Spleen (tissue), 13 donors: ENCODE data around the gene CEP350. TPM values are rescaled to one million over a fixed set of nuclear protein-coding genes. Genes with fewer than 3 reads are reported as not detected.

ENCODE experiments used
- DNase-seq: peaks from one replicate; pipeline ENCODE4 v3.0.0-alpha.2; 2020
- H3K27ac ChIP-seq, 8 donors: fragments of 200-600 bp; sonication (generic) in 7 of 8; 1 replicate in 4 of 8; 2 replicates in 4 of 8; pipeline versions ENCODE4 v1.5.0 to v1.8.0; 2016 to 2021; ENCODE audit warnings: inconsistent platforms in 4 of 8, mild to moderate bottlenecking in 4 of 8, moderate library complexity in 1 of 8
- H3K27me3 ChIP-seq, 7 donors: fragments of 200-600 bp; sonication (generic) in 6 of 7; replicated peaks in 1 of 7; 1 replicate in 4 of 7; 2 replicates in 3 of 7; pipeline versions ENCODE4 v1.5.0 to v1.8.0; 2016 to 2021; ENCODE audit warnings: inconsistent platforms in 3 of 7, mild to moderate bottlenecking in 1 of 7
- H3K36me3 ChIP-seq, 6 donors: fragments of 200-600 bp; sonication (generic) in 5 of 6; 1 replicate in 4 of 6; 2 replicates in 2 of 6; pipeline versions ENCODE4 v1.5.0 to v1.8.0; 2016 to 2021; ENCODE audit warnings: inconsistent platforms in 2 of 6
- H3K4me1 ChIP-seq, 6 donors: fragments of 200-600 bp; sonication (generic) in 5 of 6; 1 replicate in 3 of 6; 2 replicates in 3 of 6; pipeline versions ENCODE4 v1.5.0 to v1.8.0; 2016 to 2021; ENCODE audit warnings: inconsistent platforms in 3 of 6
- H3K4me3 ChIP-seq, 8 donors: fragments of 200-600 bp; sonication (generic) in 7 of 8; 1 replicate in 4 of 8; 2 replicates in 4 of 8; pipeline versions ENCODE4 v1.5.0 to v1.8.0; 2016 to 2021; ENCODE audit warnings: inconsistent platforms in 4 of 8, mild to moderate bottlenecking in 4 of 8, moderate library complexity in 2 of 8
- H3K9me3 ChIP-seq, 8 donors: fragments of 200-600 bp; sonication (generic) in 7 of 8; 1 replicate in 4 of 8; 2 replicates in 4 of 8; pipeline versions ENCODE4 v1.5.0 to v1.8.0; 2016 to 2021; ENCODE audit warnings: inconsistent platforms in 4 of 8
- POLR2A ChIP-seq, 3 donors: fragments of 450-650 bp; IDR thresholded peaks; one replicate each; pipeline ENCODE4 v1.5.1; 2017; ENCODE audit warnings: antibody characterized with exemption in 3 of 3, mild to moderate bottlenecking in 1 of 3
- POLR2AphosphoS5 ChIP-seq, 3 donors: sonication (generic); formaldehyde crosslinking; IDR thresholded peaks; one replicate each; pipeline ENCODE4 v1.5.1; 2017; ENCODE audit warnings: antibody characterized with exemption in 3 of 3
- WGBS, 5 donors: extraction: QIAGEN DNeasy Blood & Tissue Kit in 3 of 5; methylation state at CpG; one replicate each; pipeline versions ENCODE4 v1.1.5 to v1.1.7; 2013 to 2018; 5-methylcytosine and 5-hydroxymethylcytosine counted together
- intact Hi-C: fragments of 100-400 bp; cut with DNase I; formaldehyde crosslinking; loops from one replicate; pipeline ENCODE4 v1.15.0; 2023; ENCODE audit warnings: low total_unique reads
- long read RNA-seq, 2 donors: transcript quantifications; one replicate each; lab custom pipeline, GENCODE V29; 2026
- polyA plus RNA-seq, 3 donors: library from polyadenylated mRNA; stranded (reverse); fragments of 200-250 nt; gene quantifications; one replicate each; pipeline ENCODE4 v1.2.1, GENCODE V29; 2013
- total RNA-seq, 7 donors: library from RNA; depleted of rRNA in 3 of 7; stranded (reverse); fragments of >200 nt in 3 of 7; fragmentation: NEBNext Ultra II Directional in 4 of 7; extraction: Animal tissue kit (Norgen Biotek cat#: 25700) in 4 of 7; gene quantifications; one replicate each; pipeline versions ENCODE4 v1.1.0 to v1.2.1, GENCODE V29; 2016 to 2021
- TF ChIP-seq, protein P1 (sequence below), 11 experiments: fragments of 200-600 bp in 7 of 11; fragments of 450-650 bp in 4 of 11; sonication (generic) in 4 of 11; IDR thresholded peaks in 8 of 11; conservative IDR thresholded peaks in 3 of 11; 1 replicate in 7 of 11; 2 replicates in 4 of 11; pipeline versions ENCODE4 v1.4.0 to v1.8.0; 2016 to 2021; ENCODE audit warnings: antibody characterized with exemption in 11 of 11, inconsistent platforms in 4 of 11, mild to moderate bottlenecking in 1 of 11
- donor health status: healthy with polysubstance abuse.
- donor health status: DM: no; HTN: no; CAD: no; lungs with moderate emphysema.
- donor health status: DM: no; HTN: no; CAD: no.
- donor health status: Bipolar disorder and iron deficiency.
- donor health status: healthy.
- donor health status: DM: no; HTN: no; CAD: no.
- donor health status: DM: yes; HTN: yes; CAD: no.

Gene CEP350, protein sequence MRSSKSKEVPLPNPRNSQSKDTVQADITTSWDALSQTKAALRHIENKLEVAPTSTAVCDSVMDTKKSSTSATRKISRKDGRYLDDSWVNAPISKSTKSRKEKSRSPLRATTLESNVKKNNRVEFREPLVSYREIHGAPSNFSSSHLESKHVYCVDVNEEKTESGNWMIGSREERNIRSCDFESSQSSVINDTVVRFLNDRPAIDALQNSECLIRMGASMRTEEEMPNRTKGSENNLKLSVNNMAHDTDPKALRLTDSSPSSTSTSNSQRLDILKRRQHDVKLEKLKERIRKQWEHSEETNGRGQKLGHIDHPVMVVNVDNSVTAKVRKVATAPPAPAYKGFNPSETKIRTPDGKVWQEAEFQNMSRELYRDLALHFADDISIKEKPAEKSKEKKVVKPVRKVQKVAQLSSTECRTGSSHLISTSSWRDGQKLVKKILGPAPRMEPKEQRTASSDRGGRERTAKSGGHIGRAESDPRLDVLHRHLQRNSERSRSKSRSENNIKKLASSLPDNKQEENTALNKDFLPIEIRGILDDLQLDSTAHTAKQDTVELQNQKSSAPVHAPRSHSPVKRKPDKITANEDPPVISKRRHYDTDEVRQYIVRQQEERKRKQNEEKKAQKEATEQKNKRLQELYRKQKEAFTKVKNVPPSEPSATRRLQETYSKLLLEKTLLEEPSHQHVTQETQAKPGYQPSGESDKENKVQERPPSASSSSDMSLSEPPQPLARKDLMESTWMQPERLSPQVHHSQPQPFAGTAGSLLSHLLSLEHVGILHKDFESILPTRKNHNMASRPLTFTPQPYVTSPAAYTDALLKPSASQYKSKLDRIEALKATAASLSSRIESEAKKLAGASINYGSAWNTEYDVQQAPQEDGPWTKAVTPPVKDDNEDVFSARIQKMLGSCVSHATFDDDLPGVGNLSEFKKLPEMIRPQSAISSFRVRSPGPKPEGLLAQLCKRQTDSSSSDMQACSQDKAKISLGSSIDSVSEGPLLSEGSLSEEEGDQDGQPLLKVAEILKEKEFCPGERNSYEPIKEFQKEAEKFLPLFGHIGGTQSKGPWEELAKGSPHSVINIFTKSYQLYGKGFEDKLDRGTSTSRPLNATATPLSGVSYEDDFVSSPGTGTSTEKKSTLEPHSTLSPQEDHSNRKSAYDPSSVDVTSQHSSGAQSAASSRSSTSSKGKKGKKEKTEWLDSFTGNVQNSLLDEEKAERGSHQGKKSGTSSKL (N-terminal part only)
- total RNA-seq = 10 to 100 TPM; 60.2 to 89.2 (median 66.3) TPM
- polyA plus RNA-seq = 1 to 10 TPM; 3.5 to 5.3 (median 4.2) TPM
- long read RNA-seq, donor 1 = 0 reads
- long read RNA-seq, donor 2 = 0 reads

DNA sequence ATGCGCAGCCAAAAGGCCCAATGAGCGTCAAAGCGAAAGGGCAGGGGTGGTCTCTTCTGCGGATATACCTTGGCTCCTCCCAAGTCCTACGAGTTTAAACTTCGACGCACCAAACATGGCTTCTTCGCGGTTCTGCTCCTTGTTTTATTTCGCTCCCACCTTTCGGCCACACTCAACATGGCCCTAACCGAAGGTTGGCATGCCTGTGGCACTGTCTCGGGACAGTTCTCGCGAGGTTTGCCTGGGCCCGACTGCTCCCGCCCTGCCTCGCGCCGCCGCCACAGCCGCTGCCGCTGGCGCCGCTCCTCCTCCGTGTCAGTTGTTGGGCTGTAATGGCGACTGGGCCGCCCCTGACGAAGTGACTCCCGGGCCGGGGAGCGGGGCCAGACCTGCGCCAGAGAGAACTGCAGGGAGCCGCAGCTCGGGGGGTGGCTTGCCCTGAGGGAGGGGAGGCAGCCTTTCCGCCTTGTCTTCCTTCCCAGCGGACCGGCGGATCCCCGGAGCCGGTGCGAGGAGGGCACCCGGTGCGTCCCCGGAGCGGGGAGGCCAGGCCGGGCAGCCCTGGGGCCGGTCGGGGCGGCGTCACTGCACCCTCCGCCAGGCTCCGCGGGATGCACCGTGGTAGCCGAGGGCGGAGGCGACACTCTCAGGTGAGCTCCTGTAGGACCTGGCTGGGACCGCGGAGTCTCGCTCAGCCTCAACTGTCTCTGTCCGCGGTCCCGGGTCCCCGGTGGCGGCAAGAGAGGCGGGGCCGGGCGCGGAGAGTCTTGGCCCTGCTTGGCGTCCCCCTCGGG lies at the start of gene CEP350:
Gene CEP350, plus strand, starts transcription at position 318 of the 794 bp plus-strand sequence. CDS start 31,372 bp downstream, outside the sequence.
- no peaks in the 10 kb centered on the region for H3K36me3 ChIP-seq
- H3K4me3 ChIP-seq = peak within 1 kb of the TSS; percentile 62 to 95 (median 86)
- DNase-seq = peak; percentile 100
- no peaks in the 10 kb centered on the region for H3K27me3 ChIP-seq
- TF ChIP-seq POLR2AphosphoS5 (IDR thresholded peaks at IDR 0.05) = peak; percentile 99 to 100 (median 100)
- TF ChIP-seq POLR2A (IDR thresholded peaks at IDR 0.05) = peak; percentile 14 to 82 (median 78)
- TF ChIP-seq, protein P1, sequence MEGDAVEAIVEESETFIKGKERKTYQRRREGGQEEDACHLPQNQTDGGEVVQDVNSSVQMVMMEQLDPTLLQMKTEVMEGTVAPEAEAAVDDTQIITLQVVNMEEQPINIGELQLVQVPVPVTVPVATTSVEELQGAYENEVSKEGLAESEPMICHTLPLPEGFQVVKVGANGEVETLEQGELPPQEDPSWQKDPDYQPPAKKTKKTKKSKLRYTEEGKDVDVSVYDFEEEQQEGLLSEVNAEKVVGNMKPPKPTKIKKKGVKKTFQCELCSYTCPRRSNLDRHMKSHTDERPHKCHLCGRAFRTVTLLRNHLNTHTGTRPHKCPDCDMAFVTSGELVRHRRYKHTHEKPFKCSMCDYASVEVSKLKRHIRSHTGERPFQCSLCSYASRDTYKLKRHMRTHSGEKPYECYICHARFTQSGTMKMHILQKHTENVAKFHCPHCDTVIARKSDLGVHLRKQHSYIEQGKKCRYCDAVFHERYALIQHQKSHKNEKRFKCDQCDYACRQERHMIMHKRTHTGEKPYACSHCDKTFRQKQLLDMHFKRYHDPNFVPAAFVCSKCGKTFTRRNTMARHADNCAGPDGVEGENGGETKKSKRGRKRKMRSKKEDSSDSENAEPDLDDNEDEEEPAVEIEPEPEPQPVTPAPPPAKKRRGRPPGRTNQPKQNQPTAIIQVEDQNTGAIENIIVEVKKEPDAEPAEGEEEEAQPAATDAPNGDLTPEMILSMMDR (IDR thresholded peaks at IDR 0.05 in 8 of 11, conservative IDR thresholded peaks at IDR 0.05 in 3 of 11) = peak in 8 of 11 experiments; percentile 15 to 70 (median 50)
- H3K27ac ChIP-seq = peak within 1 kb of the TSS; percentile 89 to 98 (median 97)
- H3K9me3 ChIP-seq = no peaks in the 10 kb centered on the region
- 0 to 1% (median 0%) methylated on average over 40 to 72 of the region's 72 CpGs for WGBS, 5 donors
- peaks cover 18 to 77% (median 60%) of the 10 kb centered on the region in 6 donors for H3K4me1 ChIP-seq
- intact Hi-C loops = loop anchor here (5.0 kb wide), 1 partner anchor 67 kb away; no protein-coding TSS in a partner anchor

DNA sequence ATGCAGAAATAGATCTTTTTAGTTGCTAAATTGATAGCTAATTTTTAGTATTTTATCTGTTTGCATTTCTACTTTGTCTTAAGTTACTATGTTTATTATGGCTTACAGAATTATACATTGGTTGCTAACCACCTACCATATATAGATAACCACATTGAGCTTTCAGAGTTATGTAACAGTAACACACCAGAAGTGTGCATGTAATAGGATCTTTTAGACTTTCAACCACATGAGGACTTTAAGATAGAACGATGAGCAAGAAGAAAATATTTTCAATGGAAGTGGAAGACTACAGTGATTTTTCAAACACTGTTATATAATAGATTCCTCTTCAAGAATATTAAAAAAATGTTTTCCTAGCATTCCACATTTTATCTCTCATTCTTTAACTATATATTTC lies 43.7 kb upstream of the CEP350 start:
- intact Hi-C loops = no loop called here
- TF ChIP-seq, protein P1 (IDR thresholded peaks at IDR 0.05 in 8 of 11, conservative IDR thresholded peaks at IDR 0.05 in 3 of 11) = no peak
- TF ChIP-seq POLR2AphosphoS5 (IDR thresholded peaks at IDR 0.05) = no peak
- no peak for TF ChIP-seq POLR2A (IDR thresholded peaks at IDR 0.05)
- Histone ChIP-seq H3K4me3 (no peak overlapping the region), H3K27me3 (no peaks in the 10 kb centered on the region), H3K36me3 (peaks cover 0 to 100% (median 76%) of the 10 kb centered on the region in 6 donors), H3K27ac (no peak overlapping the region), H3K4me1 (no peaks in the 10 kb centered on the region), H3K9me3 (no peaks in the 10 kb centered on the region)
- no peak for DNase-seq
- WGBS, 5 donors = 54 to 71% (median 62%) methylated on average over 1 of the region's 1 CpG

DNA sequence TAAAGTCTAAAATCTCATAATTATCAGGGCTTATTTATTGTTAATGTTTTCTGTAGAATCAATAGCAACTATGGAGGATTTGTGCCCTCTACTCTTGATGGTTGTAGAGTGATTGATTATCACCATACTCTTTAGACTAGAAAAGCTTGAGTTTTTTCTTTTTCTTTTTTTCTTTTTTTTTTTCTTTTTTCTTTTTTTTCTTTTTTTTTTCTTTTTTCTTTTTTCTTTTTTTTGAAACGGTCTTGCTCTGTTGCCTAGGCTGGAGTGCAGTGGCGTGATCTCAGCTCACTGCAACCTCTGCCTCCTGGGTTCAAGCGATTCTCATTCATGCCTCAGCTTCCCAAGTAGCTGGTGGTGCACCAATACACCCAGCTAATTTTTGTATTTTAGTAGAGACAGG lies 42.8 kb upstream of the CEP350 start:
- no peaks in the 10 kb centered on the region for H3K27me3 ChIP-seq
- no peaks in the 10 kb centered on the region for H3K4me1 ChIP-seq
- peaks cover 0 to 100% (median 79%) of the 10 kb centered on the region in 6 donors for H3K36me3 ChIP-seq
- no peaks in the 10 kb centered on the region for H3K9me3 ChIP-seq
- TF ChIP-seq POLR2A (IDR thresholded peaks at IDR 0.05) = no peak
- TF ChIP-seq, protein P1 (IDR thresholded peaks at IDR 0.05 in 8 of 11, conservative IDR thresholded peaks at IDR 0.05 in 3 of 11) = no peak
- no peak for TF ChIP-seq POLR2AphosphoS5 (IDR thresholded peaks at IDR 0.05)
- no peak overlapping the region for H3K4me3 ChIP-seq
- intact Hi-C loops = no loop called here
- H3K27ac ChIP-seq = no peak overlapping the region
- WGBS, 5 donors = 95 to 100% (median 97%) methylated on average over 3 of the region's 3 CpGs
- DNase-seq = no peak
